Cardiac muscle cell (in vitro differentiated cells and primary cell): ENCODE results near the gene SURF4. TPM values are rescaled to one million over a fixed set of nuclear protein-coding genes. Genes with fewer than 3 reads are reported as not detected.

Experiments
- DNase-seq, 2 donors: peaks; one replicate each; pipeline versions ENCODE4 v3.0.0 to v3.0.0-alpha.2; 2010 to 2017; ENCODE audit warnings: low read depth in 1 of 2, low spot score in 1 of 2
- H3K27ac ChIP-seq: fragments of 200-600 bp; sonication (generic); 2 replicates; pipeline ENCODE4 v1.5.1; 2016
- H3K27me3 ChIP-seq: fragments of 200-600 bp; sonication (generic); 2 replicates; pipeline ENCODE4 v1.6.0; 2016; ENCODE audit warnings: control low read depth
- H3K36me3 ChIP-seq: fragments of 200-600 bp; sonication (generic); 2 replicates; pipeline ENCODE4 v1.5.1; 2016; ENCODE audit warnings: control low read depth
- H3K4me1 ChIP-seq: fragments of 200-600 bp; sonication (generic); 2 replicates; pipeline ENCODE4 v1.8.1; 2017; ENCODE audit warnings: low read depth, mild to moderate bottlenecking, mixed run types
- H3K4me3 ChIP-seq: fragments of 200-600 bp; sonication (generic); 2 replicates; pipeline ENCODE4 v1.5.1; 2016; ENCODE audit warnings: mild to moderate bottlenecking
- H3K9me3 ChIP-seq: fragments of 200-600 bp; sonication (generic); 2 replicates; pipeline ENCODE4 v1.5.1; 2017; ENCODE audit warnings: low read depth, mild to moderate bottlenecking, control low read depth
- CTCF ChIP-seq: IDR thresholded peaks from 2 replicates; pipeline ENCODE4 v1.5.1; 2012; ENCODE audit warnings: low read depth, mild to moderate bottlenecking, low read length
- polyA plus RNA-seq: library from polyadenylated mRNA; unstranded; fragments of >200 nt; fragmentation: Nextera tagmentation; extraction: Ambion mirVana; gene quantifications from 2 replicates; pipeline ENCODE4 v1.2.1, GENCODE V29; 2016
- total RNA-seq: library from RNA; depleted of rRNA; stranded (reverse); fragments of >200 nt; gene quantifications from 2 replicates; pipeline ENCODE4 v1.2.3, GENCODE V29; 2016

The SURF4 gene
- total and polyA plus RNA-seq, 2 experiments from 2014 or later = 121 to 200 TPM

GRCh38 chr9:133349965-133350616 is 25.8 kb downstream of the SURF4 start:
- H3K36me3 ChIP-seq = peaks cover 47% of the 10 kb centered on the region
- H3K9me3 ChIP-seq = no peaks in the 10 kb centered on the region
- no peak for DNase-seq
- no peak overlapping the region for H3K4me3 ChIP-seq
- TF ChIP-seq CTCF = no peak
- H3K27me3 ChIP-seq = no peaks in the 10 kb centered on the region
- peak overlapping the region; percentile 99 for H3K27ac ChIP-seq
- peaks cover 4% of the 10 kb centered on the region for H3K4me1 ChIP-seq

GRCh38 chr9:133348718-133349573 is 26.9 kb downstream of the SURF4 start:
- no peak for TF ChIP-seq CTCF
- Histone ChIP-seq H3K36me3 (peaks cover 54% of the 10 kb centered on the region), H3K4me1 (peaks cover 3% of the 10 kb centered on the region), H3K9me3 (no peaks in the 10 kb centered on the region), H3K4me3 (peak overlapping the region; percentile 100), H3K27me3 (no peaks in the 10 kb centered on the region), H3K27ac (peak overlapping the region; percentile 99)
- DNase-seq = no peak

- H3K9me3 ChIP-seq = no peaks in the 10 kb centered on the region
- TF ChIP-seq CTCF = no peak
- peaks cover 3% of the 10 kb centered on the region for H3K4me1 ChIP-seq
- peaks cover 56% of the 10 kb centered on the region for H3K36me3 ChIP-seq
- H3K27ac ChIP-seq = peak within 1 kb of the TSS; percentile 99
- no peaks in the 10 kb centered on the region for H3K27me3 ChIP-seq
- peak; percentile 97 for DNase-seq
- peak within 1 kb of the TSS; percentile 100 for H3K4me3 ChIP-seq
These were observed 27.7 kb downstream of the SURF4 start, which contains the start of the genes MED22 and RPL7A for GRCh38 chr9:133347985-133348717. Gene MED22, minus strand, starts transcription at chr9:133348131. Its CDS starts 1,469 bp downstream, at chr9:133346662. Gene RPL7A, plus strand, starts transcription at chr9:133348218. Its CDS starts 26 bp downstream, at chr9:133348244.

- H3K4me3 ChIP-seq = peak overlapping the region; percentile 100
- peaks cover 50% of the 10 kb centered on the region for H3K36me3 ChIP-seq
- H3K9me3 ChIP-seq = no peaks in the 10 kb centered on the region
- no peak for TF ChIP-seq CTCF
- H3K27me3 ChIP-seq = no peaks in the 10 kb centered on the region
- peaks cover 3% of the 10 kb centered on the region for H3K4me1 ChIP-seq
- DNase-seq = peak in 1 of 2 donors; percentile 65
- peak overlapping the region; percentile 99 for H3K27ac ChIP-seq
These were observed 28.3 kb downstream of the SURF4 start for GRCh38 chr9:133347515-133347984.
